SU-DHL-6 (cell line): ENCODE measurements around the gene TMEM35B.

Experiments
- H2AFZ ChIP-seq: fragments of 200-600 bp; sonication (generic); 2 replicates; pipeline ENCODE4 v1.6.1; 2014; ENCODE audit warnings: low read depth, mild to moderate bottlenecking, moderate library complexity, mixed read lengths, antibody characterized with exemption, low read length; ENCODE audit not compliant: severe bottlenecking
- H3F3A ChIP-seq: fragments of 200-600 bp; shearing (Covaris generic); 2 replicates; pipeline ENCODE4 v1.6.0; 2016; ENCODE audit warnings: antibody characterized with exemption, mild to moderate bottlenecking; ENCODE audit not compliant: insufficient read depth
- H3K27ac ChIP-seq: fragments of 200-600 bp; sonication (generic); 2 replicates; pipeline ENCODE4 v1.5.1; 2016; ENCODE audit warnings: low read depth, mild to moderate bottlenecking, low read length, moderate library complexity, mixed read lengths
- H3K27me3 ChIP-seq: fragments of 200-600 bp; sonication (generic), shearing (Covaris generic); 2 replicates; pipeline ENCODE4 v1.6.0; 2014; ENCODE audit warnings: mild to moderate bottlenecking, low read length
- H3K36me3 ChIP-seq: fragments of 200-600 bp; sonication (generic); 2 replicates; pipeline ENCODE4 v1.6.1; 2014; ENCODE audit warnings: mild to moderate bottlenecking, low read length, mixed read lengths
- H3K4me2 ChIP-seq: fragments of 300-600, 200-600 bp; shearing (Covaris generic), sonication (generic); 2 replicates; pipeline ENCODE4 v1.6.0; 2014; ENCODE audit warnings: low read length, low read depth, mild to moderate bottlenecking; ENCODE audit not compliant: poor library complexity, severe bottlenecking
- H3K4me3 ChIP-seq: fragments of 200-600 bp; sonication (generic); 2 replicates; pipeline ENCODE4 v1.5.1; 2014; ENCODE audit warnings: antibody characterized with exemption, low read length, mild to moderate bottlenecking, mixed read lengths; ENCODE audit not compliant: insufficient read depth, poor library complexity, severe bottlenecking
- H3K79me2 ChIP-seq: fragments of 200-600 bp; sonication (generic); 2 replicates; pipeline ENCODE4 v1.6.1; 2014; ENCODE audit warnings: mild to moderate bottlenecking, low read length, moderate library complexity; ENCODE audit not compliant: insufficient read depth
- H3K9ac ChIP-seq: fragments of 200-600 bp; sonication (generic); 2 replicates; pipeline ENCODE4 v1.7.0; 2014; ENCODE audit warnings: mild to moderate bottlenecking, low read length
- H3K9me2 ChIP-seq: fragments of 200-600 bp; sonication (generic); replicated peaks from 2 replicates; pipeline ENCODE4 v1.6.1; 2014; ENCODE audit warnings: low read length; ENCODE audit not compliant: insufficient read depth
- H3K9me3 ChIP-seq: fragments of 200-600 bp; sonication (generic); 2 replicates; pipeline ENCODE4 v1.6.1; 2014; ENCODE audit warnings: low read length, mixed read lengths; ENCODE audit not compliant: insufficient read depth
- H4K20me1 ChIP-seq: fragments of 200-600 bp; sonication (generic); 2 replicates; pipeline ENCODE4 v1.6.1; 2014; ENCODE audit warnings: low read depth, mild to moderate bottlenecking, antibody characterized with exemption, low read length, moderate library complexity, mixed read lengths
- EZH2phosphoT487 ChIP-seq: fragments of 200-600 bp; sonication (generic), shearing (Covaris generic); conservative IDR thresholded peaks from 2 replicates; pipeline ENCODE4 v1.6.1; 2018; ENCODE audit warnings: mild to moderate bottlenecking, antibody characterized with exemption, low read length, moderate library complexity, mixed read lengths
- TF ChIP-seq, protein P1 (sequence below): fragments of 200-600 bp; sonication (generic); IDR thresholded peaks from one replicate; pipeline ENCODE4 v1.5.1; 2017; ENCODE audit warnings: antibody characterized with exemption, mild to moderate bottlenecking, low read length, moderate library complexity; ENCODE audit not compliant: insufficient read depth, poor library complexity, severe bottlenecking

Gene TMEM35B

DNA sequence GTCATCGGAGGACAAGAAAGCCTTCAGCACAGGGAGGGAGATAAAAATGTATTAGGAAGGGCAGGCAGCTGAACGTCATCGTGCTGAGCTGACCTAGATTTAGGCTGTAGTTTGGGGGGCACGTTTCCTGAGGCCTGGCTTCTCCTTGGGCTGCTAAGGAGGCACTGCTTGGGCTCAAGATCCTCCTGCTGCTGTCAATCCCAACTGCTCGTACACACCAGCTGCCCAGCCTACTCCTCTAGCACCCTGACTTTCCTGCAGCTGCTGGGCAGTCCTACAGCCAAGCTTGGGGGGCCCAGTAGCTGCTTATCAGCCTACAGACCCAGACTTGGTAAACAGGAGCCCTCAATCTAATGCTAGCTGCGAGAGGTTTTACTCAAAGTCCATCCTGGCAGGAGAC is 6.2 kb downstream of the TMEM35B start:
- Histone ChIP-seq H3K36me3 (peaks cover 4% of the 10 kb centered on the region; the same call in 1 of the 2 replicates), H3K9ac (no peak overlapping the region), H3F3A (no peaks in the 10 kb centered on the region), H3K9me3 (no peaks in the 10 kb centered on the region), H3K27me3 (no peaks in the 10 kb centered on the region), H3K79me2 (no peaks in the 10 kb centered on the region), H2AFZ (no peak overlapping the region), H4K20me1 (no peaks in the 10 kb centered on the region), H3K27ac (no peak overlapping the region), H3K4me2 (no peak overlapping the region), H3K9me2 (no peaks in the 10 kb centered on the region), H3K4me3 (no peak overlapping the region)
- TF ChIP-seq, protein P1, sequence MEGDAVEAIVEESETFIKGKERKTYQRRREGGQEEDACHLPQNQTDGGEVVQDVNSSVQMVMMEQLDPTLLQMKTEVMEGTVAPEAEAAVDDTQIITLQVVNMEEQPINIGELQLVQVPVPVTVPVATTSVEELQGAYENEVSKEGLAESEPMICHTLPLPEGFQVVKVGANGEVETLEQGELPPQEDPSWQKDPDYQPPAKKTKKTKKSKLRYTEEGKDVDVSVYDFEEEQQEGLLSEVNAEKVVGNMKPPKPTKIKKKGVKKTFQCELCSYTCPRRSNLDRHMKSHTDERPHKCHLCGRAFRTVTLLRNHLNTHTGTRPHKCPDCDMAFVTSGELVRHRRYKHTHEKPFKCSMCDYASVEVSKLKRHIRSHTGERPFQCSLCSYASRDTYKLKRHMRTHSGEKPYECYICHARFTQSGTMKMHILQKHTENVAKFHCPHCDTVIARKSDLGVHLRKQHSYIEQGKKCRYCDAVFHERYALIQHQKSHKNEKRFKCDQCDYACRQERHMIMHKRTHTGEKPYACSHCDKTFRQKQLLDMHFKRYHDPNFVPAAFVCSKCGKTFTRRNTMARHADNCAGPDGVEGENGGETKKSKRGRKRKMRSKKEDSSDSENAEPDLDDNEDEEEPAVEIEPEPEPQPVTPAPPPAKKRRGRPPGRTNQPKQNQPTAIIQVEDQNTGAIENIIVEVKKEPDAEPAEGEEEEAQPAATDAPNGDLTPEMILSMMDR, result no peak
- TF ChIP-seq EZH2phosphoT487, result no peak

DNA sequence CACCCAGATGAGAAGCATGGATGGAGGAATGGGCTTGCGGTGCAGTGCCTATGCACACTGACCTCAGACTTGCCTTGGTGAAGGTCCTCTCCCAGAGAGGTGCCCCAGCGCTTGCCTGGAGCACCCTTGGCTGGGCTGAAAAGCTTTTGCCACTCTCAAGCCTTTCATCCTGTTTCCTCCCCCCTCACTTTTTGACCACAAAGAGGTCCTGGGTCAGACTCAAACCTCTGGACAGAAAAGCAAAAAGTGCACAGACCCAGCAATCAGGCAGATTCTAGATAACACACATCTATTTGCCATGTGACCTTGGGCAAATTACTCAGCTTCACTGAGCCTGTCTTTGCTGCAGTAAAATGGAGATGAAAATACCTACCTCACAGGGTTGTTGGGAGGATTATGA is 7.3 kb downstream of the TMEM35B start:
- Histone ChIP-seq H3F3A (no peaks in the 10 kb centered on the region), H3K9me2 (no peaks in the 10 kb centered on the region), H2AFZ (no peak overlapping the region), H3K36me3 (peaks cover 4% of the 10 kb centered on the region; the same call in 1 of the 2 replicates), H3K27ac (no peak overlapping the region), H3K9me3 (no peaks in the 10 kb centered on the region), H3K27me3 (no peaks in the 10 kb centered on the region), H3K4me2 (no peak overlapping the region), H4K20me1 (no peaks in the 10 kb centered on the region), H3K4me3 (no peak overlapping the region), H3K9ac (no peak overlapping the region), H3K79me2 (no peaks in the 10 kb centered on the region)
- TF ChIP-seq EZH2phosphoT487, result no peak

DNA sequence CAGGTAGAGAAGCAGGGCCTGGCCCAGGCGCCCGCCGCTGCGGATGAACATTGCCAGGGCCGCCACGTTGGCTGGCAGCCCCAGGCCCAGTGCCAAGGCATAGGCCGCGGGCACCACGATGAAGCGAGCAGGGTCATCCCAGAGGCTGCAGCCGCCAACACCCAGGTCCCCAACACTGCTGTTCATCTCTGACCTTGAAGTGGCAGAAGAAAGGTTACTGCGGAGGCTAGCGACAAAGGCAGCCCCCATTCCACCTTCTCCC is 8.0 kb downstream of the TMEM35B start:
- H3K9me2 ChIP-seq, result no peaks in the 10 kb centered on the region
- no peaks in the 10 kb centered on the region for H3K79me2 ChIP-seq
- TF ChIP-seq EZH2phosphoT487, result no peak
- TF ChIP-seq, protein P1, result no peak
- H3K36me3 ChIP-seq, result peaks cover 4% of the 10 kb centered on the region; the same call in 1 of the 2 replicates
- no peak overlapping the region for H3K4me2 ChIP-seq
- H3K9me3 ChIP-seq, result no peaks in the 10 kb centered on the region
- H3K27ac ChIP-seq, result no peak overlapping the region
- H3K27me3 ChIP-seq, result no peaks in the 10 kb centered on the region
- no peaks in the 10 kb centered on the region for H3F3A ChIP-seq
- H3K4me3 ChIP-seq, result no peak overlapping the region
- H4K20me1 ChIP-seq, result no peaks in the 10 kb centered on the region
- H3K9ac ChIP-seq, result no peak overlapping the region
- H2AFZ ChIP-seq, result no peak overlapping the region

DNA sequence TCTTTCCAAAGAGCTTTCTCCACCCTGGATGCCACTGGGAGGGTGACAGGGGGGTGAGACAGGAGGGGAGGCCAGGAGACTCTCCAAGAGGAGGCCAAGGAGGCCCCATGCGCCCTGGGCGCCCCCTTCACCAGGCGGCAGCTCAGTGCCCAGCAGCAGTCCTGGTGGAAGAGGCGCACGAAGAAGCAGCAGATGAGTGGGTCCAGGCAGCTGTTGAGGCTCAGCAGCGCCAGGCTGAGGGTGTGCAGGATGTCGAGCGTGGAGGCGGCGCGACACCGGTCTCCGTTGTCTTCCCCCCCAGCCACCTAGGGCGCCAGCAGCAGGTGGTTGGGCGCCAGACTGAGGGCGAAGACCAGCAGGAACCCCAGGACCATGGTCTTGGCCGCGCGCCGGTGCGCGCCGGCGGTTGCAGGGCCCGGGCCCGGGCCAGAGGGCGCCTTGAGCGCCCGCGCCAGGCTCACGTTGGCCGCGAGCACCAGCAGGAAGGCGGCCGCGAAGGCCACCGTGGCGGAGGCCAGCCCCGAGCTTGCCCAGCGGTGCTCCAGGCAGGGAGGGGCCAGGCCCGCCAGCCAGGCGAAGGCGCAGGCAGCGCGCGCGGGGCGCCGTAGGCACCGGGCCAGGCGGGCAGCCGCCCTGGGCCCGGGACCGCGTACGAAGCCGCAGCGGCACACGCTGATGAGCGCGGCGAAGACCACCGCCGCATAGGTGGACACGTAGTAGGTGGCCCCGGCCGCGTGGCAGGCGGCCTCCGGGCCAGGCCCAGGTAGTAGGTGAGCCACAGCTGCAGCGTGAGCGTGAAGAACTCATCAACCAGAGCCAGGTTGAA is 8.6 kb downstream of the TMEM35B start:
- Histone ChIP-seq H3K27me3 (no peaks in the 10 kb centered on the region), H3K9me2 (no peaks in the 10 kb centered on the region), H3K4me3 (no peak overlapping the region), H4K20me1 (no peaks in the 10 kb centered on the region), H3K79me2 (no peaks in the 10 kb centered on the region), H3K27ac (no peak overlapping the region), H3F3A (no peaks in the 10 kb centered on the region), H3K9me3 (no peaks in the 10 kb centered on the region), H3K9ac (no peak overlapping the region), H3K4me2 (no peak overlapping the region), H3K36me3 (peaks cover 4% of the 10 kb centered on the region; the same call in 1 of the 2 replicates), H2AFZ (no peak overlapping the region)
- TF ChIP-seq, protein P1, result no peak
- no peak for TF ChIP-seq EZH2phosphoT487
